ENCODE data around the gene PIGN.

- TF ChIP-seq EZH2 (IDR thresholded peaks at IDR 0.05) (no peak), POLR2AphosphoS5 (IDR thresholded peaks at IDR 0.05; ENCODE audit: borderline replicate concordance, low read depth, low read length) (no peak), FOXP2 (optimal IDR thresholded peaks at IDR 0.05; ENCODE audit: control extremely low read depth, extremely low read length, insufficient read depth) (no peak)
These were observed 9.6 kb downstream of the PIGN start for GRCh38 chr18:62177271-62177670.
